Measurements from ENCODE around the gene ME2.

GRCh38 chr18:50981381-50981780 lies 102.5 kb downstream of the ME2 start:
- TF ChIP-seq POLR2AphosphoS5 (IDR thresholded peaks at IDR 0.05): no peak
- TF ChIP-seq CTCF (IDR thresholded peaks at IDR 0.05): no peak
